GM23338 (cell line): ENCODE measurements around the gene ALDH3A2. TPM values are rescaled to one million over a fixed set of nuclear protein-coding genes. Genes with fewer than 3 reads are reported as not detected.

ENCODE experiments used
- ATAC-seq: fragments of 200-7000 bp; cut with Tn5 transposase; 3 replicates; pipeline ENCODE4 v1.9.1; 2020
- DNase-seq: peaks from one replicate; pipeline ENCODE4 v3.0.0-alpha.2; 2015; ENCODE audit warnings: low spot score
- H2AFZ ChIP-seq: fragments of 200-600 bp; sonication (generic); 2 replicates; pipeline ENCODE4 v1.8.0; 2016; ENCODE audit warnings: antibody characterized with exemption, mild to moderate bottlenecking, moderate library complexity
- H3F3A ChIP-seq: fragments of 200-600 bp; sonication (generic); replicated peaks from 2 replicates; pipeline ENCODE4 v1.8.0; 2017; ENCODE audit warnings: antibody characterized with exemption, mixed run types, low read depth
- H3K27ac ChIP-seq: fragments of 200-600 bp; sonication (generic); 2 replicates; pipeline ENCODE4 v1.6.1; 2016; ENCODE audit warnings: low read depth
- H3K27me3 ChIP-seq: fragments of 200-600 bp; sonication (generic); 2 replicates; pipeline ENCODE4 v1.8.0; 2016; ENCODE audit warnings: mild to moderate bottlenecking, mixed run types, moderate library complexity; ENCODE audit not compliant: insufficient read depth
- H3K36me3 ChIP-seq: fragments of 200-600 bp; sonication (generic); 2 replicates; pipeline ENCODE4 v1.8.0; 2016; ENCODE audit warnings: mild to moderate bottlenecking; ENCODE audit not compliant: insufficient read depth
- H3K4me1 ChIP-seq: fragments of 200-600 bp; sonication (generic); 2 replicates; pipeline ENCODE4 v1.8.0; 2016; ENCODE audit warnings: mild to moderate bottlenecking, moderate library complexity; ENCODE audit not compliant: insufficient read depth
- H3K4me2 ChIP-seq: fragments of 200-600 bp; sonication (generic); 2 replicates; pipeline ENCODE4 v1.7.1; 2017; ENCODE audit warnings: mixed run types
- H3K4me3 ChIP-seq: fragments of 200-600 bp; sonication (generic); 2 replicates; pipeline ENCODE4 v1.6.1; 2016; ENCODE audit warnings: mixed run types
- H3K79me2 ChIP-seq: fragments of 200-600 bp; sonication (generic); replicated peaks from 2 replicates; pipeline ENCODE4 v1.8.0; 2017; ENCODE audit warnings: mild to moderate bottlenecking; ENCODE audit not compliant: insufficient read depth
- H3K9me2 ChIP-seq: fragments of 200-600 bp; sonication (generic); 2 replicates; pipeline ENCODE4 v1.8.0; 2017; ENCODE audit not compliant: insufficient read depth
- H4K20me1 ChIP-seq: fragments of 200-600 bp; sonication (generic); replicated peaks from 2 replicates; pipeline ENCODE4 v1.8.0; 2017; ENCODE audit warnings: mild to moderate bottlenecking; ENCODE audit not compliant: insufficient read depth
- H3K27ac Mint-ChIP-seq: 2 replicates; pipeline ENCODE4 v1.8.0; 2020; ENCODE audit warnings: inconsistent platforms, mild to moderate bottlenecking, moderate library complexity, mixed read lengths
- H3K27me3 Mint-ChIP-seq: 3 replicates; pipeline ENCODE4 v1.8.0; 2022; ENCODE audit warnings: low read depth, mild to moderate bottlenecking, moderate library complexity, mixed read lengths, inconsistent platforms; ENCODE audit not compliant: insufficient read depth, poor library complexity
- H3K36me3 Mint-ChIP-seq: 3 replicates; pipeline ENCODE4 v1.8.0; 2021; ENCODE audit warnings: low read depth, mild to moderate bottlenecking, inconsistent platforms, moderate library complexity, mixed read lengths
- H3K4me1 Mint-ChIP-seq: 3 replicates; pipeline ENCODE4 v1.8.0; 2020; ENCODE audit warnings: mild to moderate bottlenecking, inconsistent platforms, mixed read lengths
- H3K4me3 Mint-ChIP-seq: 3 replicates; pipeline ENCODE4 v1.8.0; 2021; ENCODE audit warnings: moderate library complexity, mild to moderate bottlenecking, inconsistent platforms, mixed read lengths
- H3K9me3 Mint-ChIP-seq: 3 replicates; pipeline ENCODE4 v1.8.0; 2020; ENCODE audit warnings: moderate library complexity, mild to moderate bottlenecking, inconsistent platforms, mixed read lengths
- CREB1 ChIP-seq: fragments of 250-450 bp; sonication (Bioruptor Pico); IDR thresholded peaks from 2 replicates; pipeline ENCODE4 v1.5.0; 2020; ENCODE audit warnings: low read depth, mild to moderate bottlenecking, moderate library complexity
- EZH2 ChIP-seq: fragments of 200-600 bp; sonication (generic); IDR thresholded peaks from one replicate; pipeline ENCODE4 v1.8.0; 2017; ENCODE audit warnings: antibody characterized with exemption, mild to moderate bottlenecking, low read depth; ENCODE audit not compliant: unreplicated experiment
- EZH2phosphoT487 ChIP-seq: fragments of 200-600 bp; sonication (generic); IDR thresholded peaks from one replicate; pipeline ENCODE4 v1.8.1; 2018; ENCODE audit warnings: antibody characterized with exemption; ENCODE audit not compliant: unreplicated experiment
- NANOG ChIP-seq: IDR thresholded peaks from 2 replicates; pipeline ENCODE4 v1.6.1; 2016; ENCODE audit warnings: antibody characterized with exemption, borderline replicate concordance
- POLR2AphosphoS5 ChIP-seq: IDR thresholded peaks from 2 replicates; pipeline ENCODE4 v1.6.1; 2016; ENCODE audit warnings: antibody characterized with exemption, low read depth
- STAT1 ChIP-seq: IDR thresholded peaks from one replicate; pipeline ENCODE4 v1.6.1; 2016; ENCODE audit warnings: antibody characterized with exemption; ENCODE audit not compliant: unreplicated experiment
- ZNF114 ChIP-seq: fragments of 250-450 bp; sonication (Bioruptor Pico); IDR thresholded peaks from 2 replicates; pipeline ENCODE4 v1.5.0; 2020; ENCODE audit warnings: mild to moderate bottlenecking, moderate library complexity
- ZNF331 ChIP-seq: fragments of 250-450 bp; sonication (Bioruptor Pico); IDR thresholded peaks from 2 replicates; pipeline ENCODE4 v1.5.0; 2020; ENCODE audit warnings: low read depth, mild to moderate bottlenecking, moderate library complexity
- ZNF462 ChIP-seq: fragments of 250-450 bp; sonication (Bioruptor Pico); IDR thresholded peaks from 2 replicates; pipeline ENCODE4 v1.5.0; 2020; ENCODE audit warnings: mild to moderate bottlenecking, moderate library complexity
- polyA plus RNA-seq: library from polyadenylated mRNA; unstranded; fragments of >200 nt; fragmentation: Nextera tagmentation; extraction: Ambion mirVana; gene quantifications from 2 replicates; pipeline ENCODE4 v1.2.1, GENCODE V29; 2016
- total RNA-seq: library from RNA; depleted of rRNA; stranded (reverse); fragments of >200 nt; shearing (Covaris generic); gene quantifications from 2 replicates; pipeline ENCODE4 v1.2.3, GENCODE V29; 2014
- TF ChIP-seq, protein P1 (sequence below): IDR thresholded peaks from one replicate; pipeline ENCODE4 v1.6.1; 2018; ENCODE audit warnings: antibody characterized with exemption; ENCODE audit not compliant: unreplicated experiment
- TF ChIP-seq, protein P2 (sequence below): IDR thresholded peaks from 2 replicates; pipeline ENCODE4 v1.6.1; 2016; ENCODE audit warnings: antibody characterized with exemption

Gene ALDH3A2
- total and polyA plus RNA-seq, 2 experiments from 2014 or later: 31.3 to 159 TPM

DNA sequence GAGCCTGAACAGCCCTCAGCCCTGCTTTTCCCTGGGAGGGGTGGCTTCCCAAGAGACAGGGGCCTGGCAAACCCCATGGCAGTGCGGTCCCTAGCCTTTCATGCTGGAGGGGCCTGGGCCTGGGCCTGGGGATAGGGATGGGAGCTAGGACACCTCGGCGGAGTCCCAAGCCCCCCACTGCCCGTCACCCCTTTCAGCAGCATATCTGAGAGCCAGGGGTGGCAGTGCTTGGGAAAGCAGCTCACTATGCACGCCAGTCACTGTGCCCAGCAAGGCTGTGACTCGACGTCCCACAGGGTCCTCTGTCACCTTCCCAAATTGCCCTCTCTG, 68.4 kb downstream of the ALDH3A2 start:
- H3K4me3 ChIP-seq: no peak overlapping the region
- Mint-ChIP-seq H3K4me3 (no peak overlapping the region), H3K4me1 (peaks cover 16% of the 10 kb centered on the region), H3K27ac (no peak overlapping the region), H3K36me3 (no peaks in the 10 kb centered on the region), H3K9me3 (no peaks in the 10 kb centered on the region; the same call in 2 of the 3 replicates), H3K27me3 (peaks cover 11% of the 10 kb centered on the region)
- H3K4me2 ChIP-seq: no peak overlapping the region
- TF ChIP-seq EZH2phosphoT487 (no peak), POLR2AphosphoS5 (no peak)
- TF ChIP-seq, protein P1, sequence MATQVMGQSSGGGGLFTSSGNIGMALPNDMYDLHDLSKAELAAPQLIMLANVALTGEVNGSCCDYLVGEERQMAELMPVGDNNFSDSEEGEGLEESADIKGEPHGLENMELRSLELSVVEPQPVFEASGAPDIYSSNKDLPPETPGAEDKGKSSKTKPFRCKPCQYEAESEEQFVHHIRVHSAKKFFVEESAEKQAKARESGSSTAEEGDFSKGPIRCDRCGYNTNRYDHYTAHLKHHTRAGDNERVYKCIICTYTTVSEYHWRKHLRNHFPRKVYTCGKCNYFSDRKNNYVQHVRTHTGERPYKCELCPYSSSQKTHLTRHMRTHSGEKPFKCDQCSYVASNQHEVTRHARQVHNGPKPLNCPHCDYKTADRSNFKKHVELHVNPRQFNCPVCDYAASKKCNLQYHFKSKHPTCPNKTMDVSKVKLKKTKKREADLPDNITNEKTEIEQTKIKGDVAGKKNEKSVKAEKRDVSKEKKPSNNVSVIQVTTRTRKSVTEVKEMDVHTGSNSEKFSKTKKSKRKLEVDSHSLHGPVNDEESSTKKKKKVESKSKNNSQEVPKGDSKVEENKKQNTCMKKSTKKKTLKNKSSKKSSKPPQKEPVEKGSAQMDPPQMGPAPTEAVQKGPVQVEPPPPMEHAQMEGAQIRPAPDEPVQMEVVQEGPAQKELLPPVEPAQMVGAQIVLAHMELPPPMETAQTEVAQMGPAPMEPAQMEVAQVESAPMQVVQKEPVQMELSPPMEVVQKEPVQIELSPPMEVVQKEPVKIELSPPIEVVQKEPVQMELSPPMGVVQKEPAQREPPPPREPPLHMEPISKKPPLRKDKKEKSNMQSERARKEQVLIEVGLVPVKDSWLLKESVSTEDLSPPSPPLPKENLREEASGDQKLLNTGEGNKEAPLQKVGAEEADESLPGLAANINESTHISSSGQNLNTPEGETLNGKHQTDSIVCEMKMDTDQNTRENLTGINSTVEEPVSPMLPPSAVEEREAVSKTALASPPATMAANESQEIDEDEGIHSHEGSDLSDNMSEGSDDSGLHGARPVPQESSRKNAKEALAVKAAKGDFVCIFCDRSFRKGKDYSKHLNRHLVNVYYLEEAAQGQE: no peak
- 0 out of 2 replicates have a peak, but pooled peaks cover 6% of the 10 kb centered on the region for H3K4me1 ChIP-seq
- no peaks in the 10 kb centered on the region for H3K79me2 ChIP-seq
- no peaks in the 10 kb centered on the region for H3K36me3 ChIP-seq
- no peaks in the 10 kb centered on the region for H4K20me1 ChIP-seq
- no peaks in the 10 kb centered on the region for H3K27me3 ChIP-seq
- H3F3A ChIP-seq: no peaks in the 10 kb centered on the region
- H2AFZ ChIP-seq: no peak overlapping the region
- DNase-seq: no peak
- no peak overlapping the region for H3K27ac ChIP-seq
- no peak for ATAC-seq
- no peaks in the 10 kb centered on the region for H3K9me2 ChIP-seq

DNA sequence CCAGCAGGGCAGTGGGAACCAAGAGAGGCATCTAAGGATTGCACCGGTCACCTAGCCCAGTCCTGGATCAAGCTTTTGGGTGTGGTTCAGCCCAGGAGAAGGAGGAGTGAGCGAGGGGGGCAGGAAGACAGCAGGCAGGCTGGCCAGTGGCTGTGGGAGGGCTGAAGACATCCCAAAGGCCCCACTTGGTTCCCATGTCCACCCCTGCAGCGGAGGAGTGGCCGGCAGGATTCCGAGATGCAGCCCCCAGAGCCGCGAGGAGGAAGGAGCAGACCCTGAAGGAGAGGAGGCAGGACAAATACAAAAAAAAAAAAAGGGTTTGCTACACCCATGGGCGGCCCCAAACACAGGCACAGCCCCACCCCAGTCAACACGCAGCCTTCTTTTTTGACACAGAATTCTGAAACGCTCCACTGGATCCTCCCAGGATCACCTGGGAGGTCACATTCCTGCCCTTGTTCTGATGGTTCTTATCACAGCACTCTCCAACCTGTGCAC, 68.9 kb downstream of the ALDH3A2 start:
- ATAC-seq (no peak), DNase-seq (no peak)
- H3K27ac Mint-ChIP-seq: no peak overlapping the region
- Histone ChIP-seq H3K4me2 (no peak overlapping the region), H3F3A (no peaks in the 10 kb centered on the region), H3K79me2 (no peaks in the 10 kb centered on the region), H4K20me1 (no peaks in the 10 kb centered on the region), H2AFZ (no peak overlapping the region), H3K9me2 (no peaks in the 10 kb centered on the region), H3K4me1 (0 out of 2 replicates have a peak, but pooled peaks cover 4% of the 10 kb centered on the region), H3K27me3 (no peaks in the 10 kb centered on the region), H3K4me3 (no peak overlapping the region), H3K27ac (no peak overlapping the region), H3K36me3 (no peaks in the 10 kb centered on the region)
- H3K9me3 Mint-ChIP-seq: no peaks in the 10 kb centered on the region; the same call in 2 of the 3 replicates
- no peak overlapping the region for H3K4me3 Mint-ChIP-seq
- H3K36me3 Mint-ChIP-seq: no peaks in the 10 kb centered on the region
- H3K27me3 Mint-ChIP-seq: peaks cover 13% of the 10 kb centered on the region
- peaks cover 14% of the 10 kb centered on the region for H3K4me1 Mint-ChIP-seq
- TF ChIP-seq, protein P2, sequence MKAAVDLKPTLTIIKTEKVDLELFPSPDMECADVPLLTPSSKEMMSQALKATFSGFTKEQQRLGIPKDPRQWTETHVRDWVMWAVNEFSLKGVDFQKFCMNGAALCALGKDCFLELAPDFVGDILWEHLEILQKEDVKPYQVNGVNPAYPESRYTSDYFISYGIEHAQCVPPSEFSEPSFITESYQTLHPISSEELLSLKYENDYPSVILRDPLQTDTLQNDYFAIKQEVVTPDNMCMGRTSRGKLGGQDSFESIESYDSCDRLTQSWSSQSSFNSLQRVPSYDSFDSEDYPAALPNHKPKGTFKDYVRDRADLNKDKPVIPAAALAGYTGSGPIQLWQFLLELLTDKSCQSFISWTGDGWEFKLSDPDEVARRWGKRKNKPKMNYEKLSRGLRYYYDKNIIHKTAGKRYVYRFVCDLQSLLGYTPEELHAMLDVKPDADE: no peak
- TF ChIP-seq CREB1 (CRISPR knock-in tag) (no peak), ZNF462 (CRISPR knock-in tag) (no peak), ZNF331 (CRISPR knock-in tag) (no peak), EZH2phosphoT487 (no peak), STAT1 (no peak), NANOG (no peak), EZH2 (no peak), ZNF114 (no peak)
